Stimulated activated CD8-positive, alpha-beta memory T cell treated with anti-CD3 and anti-CD28 coated beads, Interleukin-7, amount 100 ng/mL, for 4 hours (primary cell): ENCODE results near the gene TTC23.

Source experiments
- DNase-seq, 2 donors: peaks; one replicate each; pipeline ENCODE4 v3.0.0-alpha.2; 2020; ENCODE audit warnings: low read depth in 2 of 2

Gene TTC23

GRCh38 chr15:99249270-99249841 lies at the start of gene TTC23:
TSS of gene TTC23 (minus strand) at chr15:99249581. CDS start at chr15:99228712, 20,869 bp downstream.
- no peak for DNase-seq

DNA sequence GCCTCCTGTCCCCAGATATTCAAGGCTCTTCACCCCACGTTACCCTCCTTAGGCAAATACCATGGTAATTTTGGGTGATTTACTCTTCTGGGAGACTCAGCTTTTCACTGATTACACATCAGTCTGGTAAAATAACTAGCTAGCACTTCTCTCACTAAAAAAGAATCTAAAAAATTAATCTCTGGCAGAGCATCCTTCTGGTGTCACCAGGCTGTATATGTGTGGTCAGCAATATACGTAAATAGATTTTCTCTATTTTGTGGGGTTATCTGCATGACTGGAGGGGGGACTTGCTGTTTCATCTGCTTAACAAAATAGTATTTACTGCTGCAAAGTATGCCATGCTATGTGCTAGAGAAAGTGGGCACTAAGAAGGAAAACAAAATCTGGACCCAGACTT lies 47.0 kb upstream of the TTC23 start:
- no peak for DNase-seq

GRCh38 chr15:99295840-99296239 lies 46.5 kb upstream of the TTC23 start:
- DNase-seq = no peak

GRCh38 chr15:99291643-99292042 lies 42.3 kb upstream of the TTC23 start:
- no peak for DNase-seq

- DNase-seq = no peak
These were observed 34.3 kb upstream of the TTC23 start for GRCh38 chr15:99283717-99284116.

GRCh38 chr15:99282586-99282985 lies 33.2 kb upstream of the TTC23 start:
- DNase-seq = no peak

- no peak for DNase-seq
These were observed 32.7 kb upstream of the TTC23 start for GRCh38 chr15:99282121-99282520.

DNA sequence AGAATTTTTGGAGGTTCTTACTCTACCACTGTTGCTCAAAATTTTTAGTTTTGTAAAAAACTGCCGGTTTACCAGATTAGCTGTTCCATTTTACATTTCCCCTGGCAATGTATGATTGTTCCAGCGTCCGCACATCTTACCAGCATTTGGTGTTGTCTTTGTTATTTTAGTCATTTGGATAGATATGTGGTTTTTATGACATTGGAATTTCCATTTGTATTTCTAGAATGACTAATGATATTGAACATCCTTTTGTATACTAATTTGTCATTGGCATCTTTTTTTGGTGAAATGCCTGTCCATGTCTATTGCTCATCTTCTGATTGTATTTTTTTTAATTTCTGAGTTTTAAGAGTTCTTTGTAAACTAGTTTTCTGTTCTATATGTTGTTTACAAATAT lies 30.4 kb upstream of the TTC23 start:
- DNase-seq = no peak

DNA sequence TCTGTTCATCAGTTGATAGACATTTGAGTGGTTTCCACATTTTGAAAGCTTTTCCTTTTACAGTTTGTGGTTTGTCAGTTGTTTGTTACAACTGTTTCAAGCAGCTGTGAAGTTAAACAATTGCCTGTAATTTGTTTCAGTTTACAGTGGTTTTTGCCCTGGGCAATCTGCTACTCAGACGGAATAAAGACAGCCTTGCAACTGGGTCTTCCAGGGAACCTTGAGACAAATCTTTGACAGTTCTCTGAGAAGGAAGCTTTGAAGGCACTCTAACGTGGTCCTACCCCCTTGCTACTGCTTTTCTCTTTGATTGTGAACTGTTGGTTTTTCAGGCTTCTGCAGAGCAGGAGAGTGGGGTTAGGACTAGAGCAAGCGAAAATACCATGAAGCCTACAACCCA lies 29.9 kb upstream of the TTC23 start:
- DNase-seq = no peak

DNA sequence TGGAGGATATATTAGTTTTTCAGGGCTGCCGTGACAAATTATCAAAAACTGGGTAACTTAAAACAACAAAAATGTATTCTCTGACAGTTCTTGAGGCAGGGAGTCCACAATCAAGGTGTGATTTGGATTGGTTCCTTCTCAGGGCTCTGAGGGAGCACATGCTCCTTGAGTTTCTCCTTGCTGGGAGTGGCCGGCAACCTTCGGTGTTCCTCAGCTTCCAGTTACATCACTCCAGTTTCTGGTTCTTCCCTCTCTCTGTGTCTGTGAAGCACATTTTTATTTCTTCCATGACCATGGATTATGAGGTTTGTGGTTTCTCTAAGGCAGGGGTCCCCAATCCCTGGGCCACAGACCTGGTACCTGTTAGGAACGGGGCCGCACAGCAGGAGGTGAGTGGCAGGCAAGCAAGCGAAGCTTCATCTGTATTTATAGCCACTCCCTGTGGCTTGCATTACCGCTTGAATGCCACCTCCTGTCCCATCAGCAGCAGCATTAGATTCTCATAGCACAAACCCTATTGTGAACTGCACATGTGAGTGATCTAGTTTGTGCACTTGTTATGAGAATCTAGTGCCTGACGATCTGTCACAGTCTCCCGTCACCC lies 26.2 kb upstream of the TTC23 start:
- DNase-seq = no peak

DNA sequence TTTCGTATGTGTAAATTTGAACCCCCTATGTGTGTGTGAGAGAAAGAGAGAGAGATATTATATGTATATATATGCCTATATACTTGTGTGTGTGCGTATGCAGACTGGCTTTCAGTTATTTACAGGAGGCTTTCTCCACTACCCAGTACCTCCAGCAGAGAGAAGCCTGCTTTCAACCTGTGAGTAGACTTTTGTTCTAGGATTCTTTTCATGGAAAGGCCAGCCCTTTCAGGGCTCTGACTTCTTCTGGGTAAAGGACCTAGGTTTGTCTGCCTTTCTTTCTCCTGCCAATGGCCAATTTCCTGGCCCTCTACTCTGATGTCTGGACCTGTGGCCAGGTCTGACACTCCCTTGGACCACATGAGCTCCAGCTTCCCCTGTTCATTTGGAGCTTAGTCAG lies 25.7 kb upstream of the TTC23 start:
- DNase-seq = no peak

DNA sequence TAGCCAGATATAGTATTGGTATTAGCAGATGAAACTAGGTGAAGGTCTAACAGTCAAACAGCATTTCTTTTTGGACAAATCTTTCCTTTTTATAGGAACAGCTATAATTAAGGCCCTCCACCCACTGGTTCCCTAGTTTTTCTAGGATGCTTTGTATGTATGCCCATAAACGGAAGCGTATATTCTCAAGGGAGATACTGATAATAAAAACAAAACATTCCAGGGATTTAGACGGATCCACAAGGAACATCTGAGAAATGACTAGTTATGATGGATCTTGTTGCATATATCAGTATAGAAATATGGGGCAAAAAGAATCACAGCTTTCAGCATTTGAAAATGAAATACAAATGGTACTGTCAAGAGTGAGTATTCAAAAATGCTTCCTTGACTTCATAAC lies 24.4 kb upstream of the TTC23 start:
- no peak for DNase-seq

GRCh38 chr15:99268431-99268830 lies 19.1 kb upstream of the TTC23 start:
- DNase-seq = no peak

GRCh38 chr15:99267957-99268356 lies 18.6 kb upstream of the TTC23 start:
- DNase-seq = no peak

- DNase-seq = no peak
These were observed 16.2 kb upstream of the TTC23 start for GRCh38 chr15:99265541-99266070.

DNA sequence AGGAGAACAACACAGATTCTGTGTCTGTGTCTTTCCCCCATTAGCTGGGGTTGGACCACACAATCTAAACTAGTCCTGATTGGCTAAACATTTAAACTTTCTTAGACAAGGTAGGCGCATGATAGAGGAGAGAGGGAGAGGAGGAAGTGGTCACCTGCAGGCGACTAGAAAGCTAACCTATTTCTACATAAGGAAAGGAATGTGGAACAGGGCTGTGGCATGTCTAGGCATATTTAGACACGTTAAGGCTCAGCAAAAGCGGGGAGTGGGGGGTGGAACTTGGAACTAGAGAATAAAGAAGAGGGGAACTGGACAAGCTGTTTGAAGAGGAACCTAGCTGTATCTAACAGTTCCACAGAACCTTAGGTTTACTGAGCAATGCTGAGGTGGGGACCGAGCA lies 14.7 kb upstream of the TTC23 start:
- DNase-seq = no peak

DNA sequence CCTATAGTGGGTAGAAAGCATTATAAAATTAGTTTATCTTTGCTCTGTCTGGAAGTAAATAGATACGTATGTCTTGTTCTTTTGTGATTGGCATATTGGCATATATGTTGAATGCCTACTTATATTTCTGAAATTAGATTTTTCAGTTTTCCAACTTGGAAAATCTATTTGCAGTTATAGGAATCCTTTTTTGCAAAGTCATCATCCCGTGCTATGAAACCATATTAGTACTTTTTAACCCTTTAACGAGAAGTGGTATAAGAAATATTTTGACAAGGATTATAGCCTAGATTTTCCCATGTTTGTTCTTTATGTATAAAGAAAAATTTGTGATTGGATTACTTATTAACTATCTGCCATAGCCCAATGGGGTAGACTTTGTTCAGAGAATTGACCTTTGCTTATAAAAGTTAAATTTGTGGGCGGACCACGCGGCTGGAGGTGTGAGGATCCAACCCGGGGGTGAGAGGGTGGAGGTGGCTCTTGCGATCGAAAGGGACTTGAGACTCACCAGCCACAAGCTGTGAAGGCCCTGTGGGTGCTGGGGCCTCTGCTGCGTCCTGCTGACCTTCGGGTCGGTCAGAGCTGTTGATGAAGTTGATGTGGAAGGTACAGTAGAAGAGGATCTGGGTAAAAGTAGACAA lies 7.8 kb upstream of the TTC23 start:
- no peak for DNase-seq

DNA sequence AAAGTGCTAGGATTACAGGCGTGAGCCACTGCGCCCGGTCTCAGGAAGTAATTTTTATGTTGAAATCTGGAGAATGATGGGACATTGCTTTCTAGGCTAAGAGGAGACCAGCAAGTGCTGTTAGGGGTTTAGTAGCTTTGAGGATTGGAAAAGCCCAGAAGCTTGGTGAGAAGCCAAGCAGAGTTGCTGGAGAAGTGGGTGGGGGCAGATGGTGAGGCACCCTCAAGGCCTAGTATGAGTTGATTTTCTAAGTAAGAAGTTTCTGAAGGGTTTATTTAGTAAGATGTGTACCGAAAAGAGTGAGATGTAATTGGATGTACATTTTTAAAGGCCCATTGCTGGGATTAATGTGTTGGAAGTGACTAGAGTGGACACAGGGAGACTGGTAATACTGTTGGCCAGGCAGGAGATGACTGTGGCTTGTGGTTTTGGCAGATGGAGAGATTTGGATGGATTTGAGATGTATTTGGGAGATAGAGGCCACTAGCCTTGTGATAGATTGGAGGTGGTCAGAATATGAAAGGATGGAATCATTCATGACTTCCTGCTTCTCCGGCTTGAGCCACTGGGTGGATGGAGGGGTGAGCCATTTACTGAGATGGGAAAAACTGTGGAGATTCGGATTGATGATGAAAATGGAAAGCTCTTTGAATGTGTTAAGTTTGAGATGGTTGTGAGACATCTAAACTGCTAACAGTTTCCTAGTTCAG lies 4.2 kb upstream of the TTC23 start:
- no peak for DNase-seq

DNA sequence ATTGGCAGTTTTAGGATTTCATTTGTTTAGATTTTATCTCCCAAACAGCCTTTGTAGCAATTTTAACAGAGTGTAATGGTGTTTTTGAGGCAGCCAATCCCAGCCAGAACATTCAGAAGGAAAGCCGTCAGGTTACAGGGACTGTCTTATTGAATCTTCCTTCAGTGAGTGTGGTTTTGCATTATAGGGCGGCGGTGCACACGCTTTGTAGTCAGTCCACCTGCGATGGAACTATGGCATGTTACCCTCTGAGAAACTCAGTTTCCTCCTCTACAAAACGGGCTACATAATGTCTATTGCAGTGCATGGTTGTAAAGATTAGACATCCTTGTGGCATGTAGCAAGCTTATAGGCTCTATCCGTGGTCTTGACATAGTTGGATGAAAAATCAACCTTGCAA lies 2.9 kb upstream of the TTC23 start:
- no peak for DNase-seq

DNA sequence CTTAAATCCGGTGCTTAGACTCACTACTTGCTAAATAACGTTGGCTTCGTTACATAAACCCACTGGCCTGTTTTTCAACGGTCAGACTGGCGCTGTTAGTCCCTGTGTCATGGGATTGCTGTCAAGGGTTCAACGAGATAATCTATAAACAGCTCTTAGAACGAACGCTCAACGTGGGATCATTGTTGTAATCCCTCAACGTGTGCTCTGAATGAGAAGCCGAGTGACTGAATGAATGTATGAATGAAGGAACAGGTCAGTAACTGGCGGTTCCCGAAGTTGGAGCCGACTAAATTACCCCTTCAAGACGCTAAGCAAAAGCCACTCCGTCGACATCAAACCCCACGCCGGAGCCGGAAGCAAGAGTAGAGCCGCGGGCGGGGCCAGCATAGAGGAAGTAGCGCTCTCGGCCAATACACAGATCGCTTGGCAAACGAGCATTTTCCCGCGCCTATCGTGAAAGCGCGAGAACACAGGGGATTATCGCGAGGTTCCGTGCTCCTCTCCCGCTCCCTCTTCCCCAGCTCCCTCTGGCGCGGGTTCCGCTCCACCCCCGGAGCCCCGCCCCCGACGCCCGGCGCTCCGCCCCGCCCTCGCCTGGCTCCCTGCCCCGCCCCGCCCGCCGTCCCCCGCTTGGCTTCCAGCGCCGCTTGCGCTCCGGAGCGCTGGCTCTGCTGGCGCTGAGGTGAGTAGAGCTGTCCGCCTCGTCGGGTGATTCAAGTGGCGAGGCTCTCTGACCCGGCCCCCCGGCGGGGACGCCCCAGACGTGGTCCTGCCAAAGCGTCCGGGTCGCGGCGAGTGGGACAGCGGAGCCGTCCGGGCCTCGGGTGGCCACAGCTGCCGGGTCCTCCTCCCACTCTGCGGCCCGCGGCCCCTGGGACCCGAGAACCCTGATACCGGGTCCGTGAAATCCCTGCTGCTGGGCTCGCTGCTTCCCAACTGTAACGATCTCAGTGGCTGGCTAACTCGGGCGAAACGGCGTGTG lies 1.8 kb upstream of the TTC23 start, which contains the start of gene LRRC28:
LRRC28 (plus strand) TSS at position 625 of the 985 bp plus-strand sequence. CDS start 4,477 bp downstream, outside the sequence.
- DNase-seq = peak; percentile 91

DNA sequence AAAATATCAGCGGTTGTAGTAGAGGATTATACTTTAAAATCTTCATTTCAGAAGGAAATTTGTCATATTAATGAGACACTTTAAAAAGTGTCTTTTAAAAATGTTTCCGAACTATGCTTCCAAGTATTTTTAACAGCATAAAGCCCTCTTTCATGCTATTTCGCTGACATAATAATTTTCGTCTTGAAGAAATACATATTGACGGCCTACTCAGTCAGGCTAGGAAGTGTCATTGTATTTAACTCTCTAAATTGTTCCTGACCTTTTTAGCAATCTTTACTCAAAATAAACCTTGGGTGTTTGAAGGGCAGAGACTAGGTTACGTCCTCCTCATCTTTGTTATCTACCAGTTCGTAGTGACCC lies 1.1 kb upstream of the TTC23 start:
- no peak for DNase-seq
